ENCODE results near the gene SURF2.
"Not testable (repeated sequence)": the region's sequence is repeated elsewhere in the genome, so short reads cannot be mapped to it uniquely, and the experiment has no call there.

The SURF2 gene

GRCh38 chr9:133375116-133375723, 18.9 kb downstream of the SURF2 start:
- H3K4me1 ChIP-seq (ENCODE audit: insufficient read depth, low read length, poor library complexity, severe bottlenecking) = peaks cover 48% of the 10 kb centered on the region
- TF ChIP-seq CTCF (conservative IDR thresholded peaks at IDR 0.05; ENCODE audit: low read length) (peak; percentile 48), EZH2phosphoT487 (IDR thresholded peaks at IDR 0.05; ENCODE audit: borderline replicate concordance) (no peak)
- peak overlapping the region; percentile 99 for H3K4me3 ChIP-seq (ENCODE audit: low read length, poor library complexity, severe bottlenecking)
- no peak overlapping the region for H2AFZ ChIP-seq (ENCODE audit: low read length)
- H3K27me3 ChIP-seq (ENCODE audit: insufficient read depth, low read length, poor library complexity, severe bottlenecking) = no peaks in the 10 kb centered on the region
- peak overlapping the region; percentile 96 for H3K9ac ChIP-seq (ENCODE audit: low read depth, low read length, poor library complexity, severe bottlenecking)
- H3K9me3 ChIP-seq (ENCODE audit: insufficient read depth, low read depth, low read length) = no peaks in the 10 kb centered on the region
- H3F3A ChIP-seq (ENCODE audit: low read depth) = peaks cover 16% of the 10 kb centered on the region
- H3K79me2 ChIP-seq (ENCODE audit: insufficient read depth, low read length) = peaks cover 56% of the 10 kb centered on the region
- peak overlapping the region; percentile 84 for H3K4me2 ChIP-seq (ENCODE audit: low read depth, low read length, poor library complexity, severe bottlenecking)
- H3K9me2 ChIP-seq (replicated peaks; ENCODE audit: low read depth, low read length) = no peaks in the 10 kb centered on the region
- peaks cover 54% of the 10 kb centered on the region for H4K20me1 ChIP-seq (ENCODE audit: insufficient read depth, low read length, poor library complexity, severe bottlenecking)
- peaks cover under 1% of the 10 kb centered on the region; the same call in 1 of the 2 replicates for H3K36me3 ChIP-seq (ENCODE audit: insufficient read depth, low read length)

DNA sequence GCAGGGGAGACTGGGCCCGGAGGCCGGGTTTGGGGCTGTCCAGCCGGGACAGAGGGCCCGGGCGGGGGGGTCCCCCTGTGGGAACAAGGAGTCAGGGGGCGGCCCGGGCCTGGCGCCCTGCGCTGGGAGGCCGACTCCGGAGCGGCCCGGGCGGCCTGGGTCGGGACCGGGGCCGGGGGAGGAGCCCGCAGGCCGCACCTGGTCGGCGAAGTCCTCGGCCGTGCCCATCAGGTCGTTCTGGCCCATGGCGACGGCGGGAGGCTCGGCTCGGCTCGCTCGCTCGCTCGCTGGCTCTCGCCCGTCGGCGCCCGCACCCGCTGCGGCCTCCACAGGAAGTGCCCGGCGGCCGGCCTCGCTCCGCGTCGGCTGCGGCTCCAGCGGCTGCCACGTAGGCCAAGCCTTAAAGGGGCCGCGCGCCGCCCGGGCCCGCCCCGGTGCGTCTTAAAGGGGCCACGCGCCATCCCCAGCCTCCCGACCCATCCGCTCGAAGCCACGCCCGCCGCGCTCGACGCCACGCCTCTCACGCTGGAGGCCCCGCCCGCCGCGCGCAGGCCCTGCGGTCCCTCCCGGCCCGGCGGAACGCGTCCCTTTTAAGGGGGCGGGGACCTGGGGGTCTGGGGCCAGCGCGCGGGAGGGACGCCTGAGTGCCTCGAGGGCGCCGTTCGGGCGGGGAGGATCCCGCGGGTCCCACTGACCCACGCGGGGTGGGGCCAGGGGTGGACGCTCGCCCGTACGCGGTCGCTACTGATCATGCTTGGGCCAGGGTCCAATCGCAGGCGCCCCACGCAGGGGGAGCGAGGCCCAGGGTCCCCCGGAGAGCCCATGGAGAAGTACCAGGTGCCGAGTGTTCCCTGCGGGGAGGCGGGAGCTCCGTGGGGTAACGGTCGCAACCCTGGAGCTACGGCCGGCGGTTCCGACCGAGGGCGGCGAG, 19.6 kb downstream of the SURF2 start, which contains the start of the genes STKLD1 and SURF4:
STKLD1 (plus strand) TSS at position 643 of the 931 bp plus-strand sequence; CDS start at position 751, 108 bp downstream.
SURF4 (minus strand) TSS at position 337 of the 931 bp plus-strand sequence; CDS start at position 246, 91 bp downstream.
- H3K4me2 ChIP-seq (ENCODE audit: low read depth, low read length, poor library complexity, severe bottlenecking) = peak within 1 kb of the TSS; percentile 84
- peaks cover 49% of the 10 kb centered on the region for H3K79me2 ChIP-seq (ENCODE audit: insufficient read depth, low read length)
- H3K9me3 ChIP-seq (ENCODE audit: insufficient read depth, low read depth, low read length) = no peaks in the 10 kb centered on the region
- no peaks in the 10 kb centered on the region for H3K36me3 ChIP-seq (ENCODE audit: insufficient read depth, low read length)
- peak within 1 kb of the TSS; percentile 89 for H2AFZ ChIP-seq (ENCODE audit: low read length)
- H3K27me3 ChIP-seq (ENCODE audit: insufficient read depth, low read length, poor library complexity, severe bottlenecking) = no peaks in the 10 kb centered on the region
- H4K20me1 ChIP-seq (ENCODE audit: insufficient read depth, low read length, poor library complexity, severe bottlenecking) = peaks cover 47% of the 10 kb centered on the region
- TF ChIP-seq EZH2phosphoT487 (IDR thresholded peaks at IDR 0.05; ENCODE audit: borderline replicate concordance) = no peak
- no peak for TF ChIP-seq CTCF (conservative IDR thresholded peaks at IDR 0.05; ENCODE audit: low read length)
- H3K4me3 ChIP-seq (ENCODE audit: low read length, poor library complexity, severe bottlenecking) = peak within 1 kb of the TSS; percentile 99
- H3K4me1 ChIP-seq (ENCODE audit: insufficient read depth, low read length, poor library complexity, severe bottlenecking) = peaks cover 41% of the 10 kb centered on the region
- peaks cover 13% of the 10 kb centered on the region for H3F3A ChIP-seq (ENCODE audit: low read depth)
- no peaks in the 10 kb centered on the region for H3K9me2 ChIP-seq (replicated peaks; ENCODE audit: low read depth, low read length)
- peak within 1 kb of the TSS; percentile 96 for H3K9ac ChIP-seq (ENCODE audit: low read depth, low read length, poor library complexity, severe bottlenecking)

- Histone ChIP-seq H3K4me1 (ENCODE audit: insufficient read depth, low read length, poor library complexity, severe bottlenecking) (peaks cover 28% of the 10 kb centered on the region), H3K4me3 (ENCODE audit: low read length, poor library complexity, severe bottlenecking) (peak overlapping the region; percentile 99), H3K79me2 (ENCODE audit: insufficient read depth, low read length) (peaks cover 36% of the 10 kb centered on the region), H3K4me2 (ENCODE audit: low read depth, low read length, poor library complexity, severe bottlenecking) (peak overlapping the region; percentile 73), H3K9ac (ENCODE audit: low read depth, low read length, poor library complexity, severe bottlenecking) (peak overlapping the region; percentile 76), H4K20me1 (ENCODE audit: insufficient read depth, low read length, poor library complexity, severe bottlenecking) (peaks cover 34% of the 10 kb centered on the region)
- H3K9me3 ChIP-seq (ENCODE audit: insufficient read depth, low read depth, low read length); H2AFZ ChIP-seq (ENCODE audit: low read length); H3F3A ChIP-seq (ENCODE audit: low read depth); H3K9me2 ChIP-seq (replicated peaks; ENCODE audit: low read depth, low read length); H3K27me3 ChIP-seq (ENCODE audit: insufficient read depth, low read length, poor library complexity, severe bottlenecking); H3K36me3 ChIP-seq (ENCODE audit: insufficient read depth, low read length): not testable (repeated sequence)
Observed at GRCh38 chr9:133377280-133377679, 20.9 kb downstream of the SURF2 start.

Data from Loucy (cell line).